HS-5 (cell line): Measurements from ENCODE around the gene SYT11.
"Not testable (repeated sequence)": the region's sequence is repeated elsewhere in the genome, so short reads cannot be mapped to it uniquely, and the experiment has no call there.

Source experiments
- DNase-seq: peaks from one replicate; pipeline ENCODE4 v3.0.0-alpha.2; 2012; ENCODE audit warnings: low read depth

Gene SYT11

GRCh38 chr1:155899683-155900082 lies 40.3 kb downstream of the SYT11 start:
- DNase-seq: no peak

- DNase-seq: no peak
Observed at GRCh38 chr1:155900161-155900560, 40.8 kb downstream of the SYT11 start.

- no peak for DNase-seq
Observed at GRCh38 chr1:155904261-155904660, 44.9 kb downstream of the SYT11 start.

GRCh38 chr1:155909894-155910293 lies 50.5 kb downstream of the SYT11 start:
- no peak for DNase-seq

GRCh38 chr1:155910621-155911121 lies 51.3 kb downstream of the SYT11 start:
- DNase-seq: no peak

GRCh38 chr1:155911156-155912055 lies 52.0 kb downstream of the SYT11 start, which contains the start of gene RIT1:
RIT1 (minus strand) TSS chr1:155911349; CDS start chr1:155910761, 588 bp downstream.
- DNase-seq: peak; percentile 50

GRCh38 chr1:155912056-155912536 lies 52.7 kb downstream of the SYT11 start:
- DNase-seq: no peak

- peak; percentile 36 for DNase-seq
Observed at GRCh38 chr1:155913969-155914757, 54.8 kb downstream of the SYT11 start.

- DNase-seq: no peak
Observed at GRCh38 chr1:155918660-155919059, 59.3 kb downstream of the SYT11 start.

GRCh38 chr1:155919801-155920200 lies 60.4 kb downstream of the SYT11 start:
- no peak for DNase-seq

GRCh38 chr1:155920717-155921116 lies 61.4 kb downstream of the SYT11 start:
- DNase-seq: no peak

GRCh38 chr1:155925506-155925905 lies 66.1 kb downstream of the SYT11 start:
- no peak for DNase-seq

- no peak for DNase-seq
Observed at GRCh38 chr1:155929057-155929456, 69.7 kb downstream of the SYT11 start.

GRCh38 chr1:155930725-155931124 lies 71.4 kb downstream of the SYT11 start:
- DNase-seq: not testable (repeated sequence)

- DNase-seq: no peak
Observed at GRCh38 chr1:155931332-155932038, 72.1 kb downstream of the SYT11 start.

- DNase-seq: no peak
Observed at GRCh38 chr1:155932081-155932480, 72.7 kb downstream of the SYT11 start.

- DNase-seq: no peak
Observed at GRCh38 chr1:155932487-155932886, 73.1 kb downstream of the SYT11 start.

GRCh38 chr1:155933591-155934096 lies 74.3 kb downstream of the SYT11 start:
- no peak for DNase-seq

GRCh38 chr1:155934097-155934935 lies 74.9 kb downstream of the SYT11 start, which contains the start of gene KHDC4:
KHDC4 (minus strand) TSS chr1:155934413; CDS start chr1:155934373, 40 bp downstream.
- DNase-seq: peak; percentile 94
